K562 (cell line): ENCODE data around the gene ARNT2. TPM values are rescaled to one million over a fixed set of nuclear protein-coding genes. Genes with fewer than 3 reads are reported as not detected.

Experiments used
- ATAC-seq: fragments of 200-7000 bp; cut with Tn5 transposase; 3 replicates; pipeline ENCODE4 v1.9.1; 2020; ENCODE audit warnings: moderate library complexity
- BruUV-seq: library from RNA; stranded (reverse); fragments of 400-500 nt; replicated peaks from 2 replicates; lab custom pipeline; 2021; lab: Mats Ljungman, UMichigan
- CTCF ChIA-PET: fragments of 300-600 bp; formaldehyde crosslinking; extraction: SDS; loops from one replicate; lab custom pipeline; 2021; ENCODE audit warnings: low intra/inter-chr PET ratio; lab: Yijun Ruan, JAX
- POLR2A ChIA-PET: fragments of 300-600, 350-650 bp; sonication (Branson Sonifier 250); formaldehyde crosslinking; extraction: SDS; loops from one replicate; lab custom pipeline; 2021; ENCODE audit warnings: antibody characterized with exemption, inconsistent platforms; lab: Yijun Ruan, JAX
- DNase-seq, 4 experiments: peaks; one replicate each; pipeline versions ENCODE4 v3.0.0 to v3.0.0-alpha.2; 2011 to 2018; ENCODE audit warnings: low spot score in 3 of 4, mixed read lengths in 3 of 4; ENCODE audit errors: extremely low read depth in 1 of 4
- FAIRE-seq: peaks from 2 replicates; lab custom pipeline; 2011; peaks lifted over from hg19 to GRCh38; lab: Jason Lieb, UNC
- H2AFZ ChIP-seq: 2 replicates; pipeline ENCODE4 v1.6.0; 2011; ENCODE audit warnings: low read depth, low read length, control low read depth, inconsistent platforms
- H3K27ac ChIP-seq: fragments of 200-600 bp; 3 replicates; pipeline ENCODE4 v1.8.0; 2011; ENCODE audit warnings: low read depth, mild to moderate bottlenecking, control low read depth, inconsistent platforms, low read length, moderate library complexity, mixed read lengths; ENCODE audit errors: extremely low read depth
- H3K27me3 ChIP-seq, 2 experiments: fragments of 300-600 bp in 1 of 2; 2 replicates in 1 of 2; 3 replicates in 1 of 2; pipeline versions ENCODE4 v1.6.0 to v1.8.0; 2011; ENCODE audit warnings: inconsistent platforms in 2 of 2, low read length in 2 of 2, mild to moderate bottlenecking in 1 of 2, mixed read lengths in 1 of 2, moderate library complexity in 1 of 2; ENCODE audit not compliant: control insufficient read depth in 2 of 2, insufficient read depth in 2 of 2
- H3K36me3 ChIP-seq: fragments of 300-600 bp; 3 replicates; pipeline ENCODE4 v1.8.0; 2011; ENCODE audit warnings: mild to moderate bottlenecking, low read length, inconsistent platforms; ENCODE audit not compliant: control insufficient read depth, insufficient read depth
- H3K4me1 ChIP-seq, 2 experiments: fragments of 200-600 bp in 1 of 2; replicated peaks in 1 of 2; 2 replicates in 1 of 2; 3 replicates in 1 of 2; pipeline versions ENCODE4 v1.5.1 to v1.8.0; 2011; ENCODE audit warnings: inconsistent platforms in 2 of 2, low read length in 2 of 2, mild to moderate bottlenecking in 1 of 2, mixed read lengths in 1 of 2, moderate library complexity in 1 of 2; ENCODE audit not compliant: control insufficient read depth in 2 of 2, insufficient read depth in 2 of 2
- H3K4me2 ChIP-seq: 2 replicates; pipeline ENCODE4 v1.6.1; 2011; ENCODE audit warnings: low read length, control low read depth, inconsistent platforms, mixed read lengths; ENCODE audit not compliant: insufficient read depth
- H3K4me3 ChIP-seq: fragments of 200-600 bp; sonication (generic), shearing (Covaris generic); 2 replicates; pipeline ENCODE4 v1.5.1; 2016; ENCODE audit warnings: control low read depth, inconsistent platforms
- H3K79me2 ChIP-seq: fragments of 200-600 bp; 3 replicates; pipeline ENCODE4 v1.8.0; 2011; ENCODE audit warnings: low read length, inconsistent platforms; ENCODE audit not compliant: control insufficient read depth, insufficient read depth
- H3K9ac ChIP-seq, 2 experiments: 2 replicates each; pipeline versions ENCODE4 v1.6.0 to v1.6.1; 2011; ENCODE audit warnings: low read depth in 2 of 2, low read length in 2 of 2, control low read depth in 1 of 2, inconsistent platforms in 1 of 2, mild to moderate bottlenecking in 1 of 2, mixed read lengths in 1 of 2; ENCODE audit not compliant: insufficient read depth in 1 of 2
- H3K9me1 ChIP-seq: one replicate; pipeline ENCODE4 v1.6.0; 2011; ENCODE audit warnings: inconsistent platforms, mild to moderate bottlenecking, low read length, moderate library complexity; ENCODE audit not compliant: control insufficient read depth, insufficient read depth
- H3K9me3 ChIP-seq: replicated peaks from 2 replicates; pipeline ENCODE4 v1.5.1; 2011; ENCODE audit warnings: low read depth, low read length, inconsistent platforms; ENCODE audit not compliant: control insufficient read depth, insufficient read depth
- H4K20me1 ChIP-seq: replicated peaks from 2 replicates; pipeline ENCODE4 v1.6.1; 2011; ENCODE audit warnings: low read length, inconsistent platforms, mixed read lengths; ENCODE audit not compliant: control insufficient read depth, insufficient read depth
- CAMTA2 ChIP-seq: fragments of 250-450 bp; sonication (Bioruptor Pico); conservative IDR thresholded peaks from 2 replicates; pipeline ENCODE4 v1.5.1; 2022
- HNRNPK ChIP-seq: fragments of 200-400 bp; formaldehyde crosslinking; IDR thresholded peaks from one replicate; pipeline ENCODE4 v1.6.1; 2018; ENCODE audit warnings: mild to moderate bottlenecking, low read depth, low read length; ENCODE audit not compliant: poor library complexity, severe bottlenecking
- NFE2 ChIP-seq: IDR thresholded peaks from 2 replicates; pipeline ENCODE4 v1.6.1; 2014; ENCODE audit warnings: antibody characterized with exemption, low read depth
- SMARCB1 ChIP-seq: IDR thresholded peaks from 2 replicates; pipeline ENCODE4 v1.6.1; 2011; ENCODE audit warnings: improper control_type of control experiment, low read depth; ENCODE audit not compliant: insufficient read length
- SMARCC2 ChIP-seq: fragments of 450-650 bp; IDR thresholded peaks from 2 replicates; pipeline ENCODE4 v1.6.1; 2017; ENCODE audit warnings: antibody characterized with exemption, moderate library complexity, mild to moderate bottlenecking, low read depth
- ZBTB40 ChIP-seq, 2 experiments: fragments of 450-650 bp in 1 of 2; sonication (generic) in 1 of 2; formaldehyde crosslinking in 1 of 2; IDR thresholded peaks; 2 replicates each; pipeline versions ENCODE4 v1.7.1 to v1.9.0; 2016 to 2022; ENCODE audit warnings: inconsistent platforms in 1 of 2, mild to moderate bottlenecking in 1 of 2, missing genetic modification reagents in 1 of 2
- ZNF146 ChIP-seq: IDR thresholded peaks from one replicate; pipeline ENCODE4 v1.6.1; 2018; ENCODE audit warnings: missing compliant biosample characterization; ENCODE audit not compliant: unreplicated experiment
- ZSCAN32 ChIP-seq: fragments of 450-650 bp; formaldehyde crosslinking; IDR thresholded peaks from 2 replicates; pipeline ENCODE4 v1.4.0; 2020; ENCODE audit warnings: mild to moderate bottlenecking, moderate library complexity
- WGBS: fragments of 100-300 bp; shearing (Covaris generic); methylation state at CpG from one replicate; pipeline ENCODE4 v1.1.6; 2016; ENCODE audit warnings: low coverage, mixed read lengths; ENCODE audit not compliant: insufficient coverage; ENCODE audit errors: missing lambda C conversion rate; 5-methylcytosine and 5-hydroxymethylcytosine counted together
- in situ Hi-C: fragments of 300-500 bp; cut with MboI; formaldehyde crosslinking; loops from 4 replicates; pipeline ENCODE4 v1.15.0; 2018; ENCODE audit warnings: inconsistent platforms, mixed read lengths
- intact Hi-C: fragments of 100-400 bp; cut with micrococcal nuclease; formaldehyde crosslinking; loops from 2 replicates; pipeline ENCODE4 v1.14.2; 2022
- polyA plus RNA-seq, 8 experiments: library from polyadenylated mRNA; depleted of rRNA in 4 of 8; stranded (reverse) in 5 of 8; unstranded in 3 of 8; fragments of >200 nt; fragmentation: Nextera tagmentation in 2 of 8; fragmentation: Illumina TruSeq in 1 of 8; extraction: Ambion mirVana in 2 of 8; extraction: Trizol in 1 of 8; gene quantifications; 2 replicates each; pipeline versions ENCODE4 v1.2.1 to v1.2.3, GENCODE V29; 2011 to 2014; ENCODE audit warnings: inconsistent platforms in 1 of 8, missing spikeins in 1 of 8
- total RNA-seq, 7 experiments: library from RNA; depleted of rRNA in 6 of 7; stranded (reverse); fragments of >200 nt in 6 of 7; fragmentation: Illumina TruSeq in 2 of 7; extraction: Trizol in 2 of 7; gene quantifications; 2 replicates each; pipeline versions ENCODE4 v1.2.1 to v1.2.3, GENCODE V29; 2011 to 2021; ENCODE audit warnings: low replicate concordance in 1 of 7
- TF ChIP-seq, protein P1 (sequence below): fragments of 250-450 bp; sonication (Bioruptor Pico); IDR thresholded peaks from 2 replicates; pipeline ENCODE4 v1.6.1; 2021; ENCODE audit warnings: mild to moderate bottlenecking

The ARNT2 gene
- total and polyA plus RNA-seq, 9 of the 15 experiments (the other 6 are each of a cell fraction or from before 2014, with no cell fraction given), result 0.01 TPM; not detected in 8

GRCh38 chr15:80559761-80560160, 155.6 kb downstream of the ARNT2 start:
- BruUV-seq, result no TSS peak
- intact Hi-C loops (no loop called here), in situ Hi-C loops (no loop called here)
- WGBS, result 6% methylated on average over 6 of the region's 6 CpGs
- TF ChIP-seq, protein P1, sequence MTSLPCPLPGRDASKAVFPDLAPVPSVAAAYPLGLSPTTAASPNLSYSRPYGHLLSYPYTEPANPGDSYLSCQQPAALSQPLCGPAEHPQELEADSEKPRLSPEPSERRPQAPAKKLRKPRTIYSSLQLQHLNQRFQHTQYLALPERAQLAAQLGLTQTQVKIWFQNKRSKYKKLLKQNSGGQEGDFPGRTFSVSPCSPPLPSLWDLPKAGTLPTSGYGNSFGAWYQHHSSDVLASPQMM (CRISPR knock-in tag), result no peak
- TF ChIP-seq CAMTA2 (CRISPR knock-in tag), result no peak
- no peak for TF ChIP-seq ZSCAN32 (CRISPR knock-in tag)
- TF ChIP-seq ZNF146 (CRISPR knock-in tag), result no peak
- no peak for TF ChIP-seq ZBTB40 (IDR thresholded peaks at IDR 0.05)
- no peak for TF ChIP-seq ZBTB40 (CRISPR knock-in tag; IDR thresholded peaks at IDR 0.05)
- no peak for TF ChIP-seq HNRNPK
- no peak for TF ChIP-seq SMARCC2
- TF ChIP-seq NFE2, result no peak
- TF ChIP-seq SMARCB1, result no peak
- no peaks in the 10 kb centered on the region; the same call in none of the 2 replicates for H4K20me1 ChIP-seq
- peaks cover 0 to 12% of the 10 kb centered on the region in 2 experiments; a peak in 3 of 5 replicates for H3K4me1 ChIP-seq
- FAIRE-seq, result no peak
- H3K36me3 ChIP-seq, result no peaks in the 10 kb centered on the region
- no peak for ATAC-seq
- peaks cover 4% of the 10 kb centered on the region for H3K9me1 ChIP-seq
- ChIA-PET POLR2A (interaction anchor here (1.0 kb wide), 1 partner anchor 20 kb away, joined by 3 read pairs; no protein-coding TSS in a partner anchor), CTCF (no interaction called here)
- H3K9ac ChIP-seq, result no peak overlapping the region
- H2AFZ ChIP-seq, result no peak overlapping the region
- DNase-seq, result no peak
- no peaks in the 10 kb centered on the region for H3K9me3 ChIP-seq
- H3K79me2 ChIP-seq, result no peaks in the 10 kb centered on the region
- H3K27ac ChIP-seq, result no peak overlapping the region
- peaks cover 0 to 37% of the 10 kb centered on the region in 2 experiments; a peak in 3 of 5 replicates for H3K27me3 ChIP-seq
- no peak overlapping the region for H3K4me3 ChIP-seq
- no peak overlapping the region for H3K4me2 ChIP-seq
